Iris pigment epithelial cell (primary cell): ENCODE data around the gene TRIM74.
"Not testable (repeated sequence)": the region's sequence is repeated elsewhere in the genome, so short reads cannot be mapped to it uniquely, and the experiment has no call there.

Experiments used
- DNase-seq: peaks from one replicate; pipeline ENCODE4 v3.0.0-alpha.2; 2011; ENCODE audit warnings: low read depth

TRIM74 gene

GRCh38 chr7:72968980-72969516 is at the start of gene TRIM74:
Gene TRIM74 (minus strand): TSS chr7:72969466. CDS start chr7:72966157, 3,309 bp downstream.
- not testable (repeated sequence) for DNase-seq

- peak; percentile 1 for DNase-seq
Observed at GRCh38 chr7:73006491-73006890, 37.2 kb upstream of the TRIM74 start.

- peak; percentile 51 for DNase-seq
Observed at GRCh38 chr7:73005693-73006447, 36.6 kb upstream of the TRIM74 start.

GRCh38 chr7:73005356-73005692 is 36.1 kb upstream of the TRIM74 start:
- DNase-seq, result not testable (repeated sequence)

- DNase-seq, result not testable (repeated sequence)
Observed at GRCh38 chr7:72997887-72998468, 28.7 kb upstream of the TRIM74 start.

GRCh38 chr7:72997447-72997846 is 28.2 kb upstream of the TRIM74 start:
- not testable (repeated sequence) for DNase-seq

GRCh38 chr7:72995484-72995883 is 26.2 kb upstream of the TRIM74 start:
- not testable (repeated sequence) for DNase-seq

GRCh38 chr7:72990146-72990913 is 21.1 kb upstream of the TRIM74 start:
- not testable (repeated sequence) for DNase-seq

- not testable (repeated sequence) for DNase-seq
Observed at GRCh38 chr7:72982084-72982483, 12.8 kb upstream of the TRIM74 start.

- DNase-seq, result not testable (repeated sequence)
Observed at GRCh38 chr7:72980382-72980781, 11.1 kb upstream of the TRIM74 start.

- DNase-seq, result not testable (repeated sequence)
Observed at GRCh38 chr7:72976434-72976833, 7.2 kb upstream of the TRIM74 start.

GRCh38 chr7:72975656-72976286 is 6.5 kb upstream of the TRIM74 start:
- DNase-seq, result not testable (repeated sequence)

GRCh38 chr7:72974781-72975180 is 5.5 kb upstream of the TRIM74 start:
- DNase-seq, result not testable (repeated sequence)

GRCh38 chr7:72971505-72971904 is 2.2 kb upstream of the TRIM74 start:
- not testable (repeated sequence) for DNase-seq

- not testable (repeated sequence) for DNase-seq
Observed at GRCh38 chr7:72969688-72970087, 422 bp upstream of the TRIM74 start.

- not testable (repeated sequence) for DNase-seq
Observed at GRCh38 chr7:72966892-72967291, 2.4 kb downstream of the TRIM74 start.

- not testable (repeated sequence) for DNase-seq
Observed at GRCh38 chr7:72965186-72965975, 3.9 kb downstream of the TRIM74 start.

GRCh38 chr7:72963056-72963455 is 6.2 kb downstream of the TRIM74 start:
- DNase-seq, result not testable (repeated sequence)

GRCh38 chr7:72961346-72961650 is 8.0 kb downstream of the TRIM74 start:
- not testable (repeated sequence) for DNase-seq

GRCh38 chr7:72960626-72961345 is 8.5 kb downstream of the TRIM74 start:
- not testable (repeated sequence) for DNase-seq

GRCh38 chr7:72960029-72960428 is 9.2 kb downstream of the TRIM74 start:
- DNase-seq, result not testable (repeated sequence)
